ENCODE measurements around the gene NUP93. TPM values are rescaled to one million over a fixed set of nuclear protein-coding genes. Genes with fewer than 3 reads are reported as not detected.

Gene NUP93
- total RNA-seq, 1 donor from 2014 or later = 111 TPM

DNA sequence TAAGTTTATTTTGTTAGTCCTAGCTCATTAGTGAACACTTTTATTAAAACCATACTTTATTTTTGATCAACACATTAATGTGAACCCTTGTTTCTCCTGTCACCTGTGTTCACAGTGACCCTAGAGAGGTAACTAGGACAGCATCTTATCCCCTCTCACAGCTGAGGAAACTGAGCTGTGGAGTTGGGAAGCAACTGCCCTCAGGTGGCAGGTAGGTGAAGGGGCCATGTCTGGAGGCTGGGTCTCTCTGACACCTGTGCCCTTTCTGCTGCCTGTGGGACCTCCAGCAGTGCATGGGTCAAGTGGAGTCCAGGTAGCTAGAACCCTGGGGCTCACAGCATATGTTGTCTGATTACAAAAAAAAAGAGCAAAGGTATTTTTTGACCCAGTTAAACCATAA lies 112.2 kb downstream of the NUP93 start:
- DNase-seq = no peak
- CTCF ChIA-PET = no interaction called here
- H3K36me3 Mint-ChIP-seq (ENCODE audit: low read depth) = peaks cover 73% of the 10 kb centered on the region
- POLR2A ChIA-PET = no interaction called here
- intact Hi-C loops (cut with micrococcal nuclease) = no loop called here
- TF ChIP-seq, protein P1, sequence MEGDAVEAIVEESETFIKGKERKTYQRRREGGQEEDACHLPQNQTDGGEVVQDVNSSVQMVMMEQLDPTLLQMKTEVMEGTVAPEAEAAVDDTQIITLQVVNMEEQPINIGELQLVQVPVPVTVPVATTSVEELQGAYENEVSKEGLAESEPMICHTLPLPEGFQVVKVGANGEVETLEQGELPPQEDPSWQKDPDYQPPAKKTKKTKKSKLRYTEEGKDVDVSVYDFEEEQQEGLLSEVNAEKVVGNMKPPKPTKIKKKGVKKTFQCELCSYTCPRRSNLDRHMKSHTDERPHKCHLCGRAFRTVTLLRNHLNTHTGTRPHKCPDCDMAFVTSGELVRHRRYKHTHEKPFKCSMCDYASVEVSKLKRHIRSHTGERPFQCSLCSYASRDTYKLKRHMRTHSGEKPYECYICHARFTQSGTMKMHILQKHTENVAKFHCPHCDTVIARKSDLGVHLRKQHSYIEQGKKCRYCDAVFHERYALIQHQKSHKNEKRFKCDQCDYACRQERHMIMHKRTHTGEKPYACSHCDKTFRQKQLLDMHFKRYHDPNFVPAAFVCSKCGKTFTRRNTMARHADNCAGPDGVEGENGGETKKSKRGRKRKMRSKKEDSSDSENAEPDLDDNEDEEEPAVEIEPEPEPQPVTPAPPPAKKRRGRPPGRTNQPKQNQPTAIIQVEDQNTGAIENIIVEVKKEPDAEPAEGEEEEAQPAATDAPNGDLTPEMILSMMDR (IDR thresholded peaks at IDR 0.05) = no peak
- ATAC-seq (ENCODE audit: low read depth) = no peak
- peaks cover 5% of the 10 kb centered on the region for H3K4me1 Mint-ChIP-seq
- no peaks in the 10 kb centered on the region for H3K27me3 Mint-ChIP-seq
- H3K4me3 Mint-ChIP-seq = no peak overlapping the region
- H3K27ac Mint-ChIP-seq = peak overlapping the region; percentile 9
- no peaks in the 10 kb centered on the region for H3K9me3 Mint-ChIP-seq

DNA sequence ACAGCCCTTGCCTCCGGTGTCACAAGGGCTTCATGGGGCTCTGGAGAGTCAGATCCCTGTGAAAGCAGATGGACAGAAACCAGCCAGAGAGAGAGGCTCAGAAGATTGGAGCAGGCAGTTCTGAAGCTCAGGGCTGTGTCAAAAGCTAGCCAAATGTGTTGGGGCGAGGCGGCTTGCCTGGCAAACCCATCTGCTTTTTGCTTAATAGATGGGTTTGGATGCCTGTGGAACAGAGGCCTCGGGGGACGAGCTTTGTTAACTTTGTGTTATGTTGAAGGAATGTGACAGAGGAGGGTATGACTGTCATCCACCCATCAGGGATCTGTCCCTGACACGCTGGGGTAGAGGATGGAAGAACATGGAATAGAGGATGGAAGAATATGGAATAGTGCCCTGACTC lies 114.1 kb downstream of the NUP93 start:
- Mint-ChIP-seq H3K36me3 (ENCODE audit: low read depth) (peaks cover 55% of the 10 kb centered on the region), H3K4me3 (no peak overlapping the region), H3K27ac (no peak overlapping the region), H3K9me3 (no peaks in the 10 kb centered on the region), H3K4me1 (peaks cover 17% of the 10 kb centered on the region), H3K27me3 (no peaks in the 10 kb centered on the region)
- ChIA-PET CTCF (no interaction called here), POLR2A (no interaction called here)
- ATAC-seq (ENCODE audit: low read depth) (no peak), DNase-seq (no peak)
- intact Hi-C loops (cut with micrococcal nuclease) = no loop called here
- TF ChIP-seq, protein P1 (IDR thresholded peaks at IDR 0.05) = no peak

DNA sequence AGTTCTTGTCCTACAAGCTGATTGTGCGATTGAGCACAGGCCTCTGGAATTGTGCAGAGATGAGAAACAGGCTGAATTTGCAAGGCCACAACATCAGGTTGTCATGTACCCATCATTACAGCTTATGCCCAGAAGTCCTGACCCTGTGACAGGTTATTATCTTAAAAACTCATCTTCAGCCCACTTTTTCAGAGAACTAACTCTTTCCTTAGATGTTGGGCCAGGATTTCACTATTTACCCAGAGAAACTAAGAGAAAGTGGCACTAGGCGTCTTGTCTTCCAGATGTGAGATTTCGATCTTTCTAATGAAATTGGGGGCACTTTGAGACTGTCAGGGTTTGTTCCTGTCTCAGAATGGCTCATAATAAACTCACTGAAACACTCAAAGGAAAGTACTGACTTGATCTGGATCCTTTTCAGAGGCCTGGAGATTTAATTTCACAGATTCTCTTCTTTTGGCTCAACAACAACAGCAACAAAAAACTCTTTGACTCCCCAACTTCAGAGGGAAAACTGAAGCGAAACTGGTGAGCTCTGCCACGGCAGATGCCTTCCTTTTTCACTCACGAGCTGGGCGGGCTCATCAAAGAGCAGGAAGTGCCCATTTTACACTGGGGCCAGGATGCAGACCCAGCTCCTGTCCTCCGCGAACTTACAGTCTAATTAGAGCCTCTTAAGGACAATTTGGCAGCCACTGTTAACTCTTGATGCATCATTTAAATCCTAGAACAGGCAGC lies 117.4 kb downstream of the NUP93 start:
- Mint-ChIP-seq H3K4me1 (peaks cover 23% of the 10 kb centered on the region), H3K4me3 (peak overlapping the region; percentile 42), H3K27me3 (no peaks in the 10 kb centered on the region), H3K27ac (peak overlapping the region; percentile 69), H3K9me3 (no peaks in the 10 kb centered on the region), H3K36me3 (ENCODE audit: low read depth) (peaks cover 23% of the 10 kb centered on the region)
- ATAC-seq (ENCODE audit: low read depth) (peak; percentile 70), DNase-seq (no peak)
- ChIA-PET POLR2A (interaction anchor here (0.8 to 1.4 kb wide), 2 partner anchors 11 to 94 kb away, joined by 3 read pairs; no protein-coding TSS in a partner anchor), CTCF (interaction anchor here (0.7 kb wide), 1 partner anchor 20 kb away, joined by 3 read pairs; no protein-coding TSS in a partner anchor)
- TF ChIP-seq, protein P1 (IDR thresholded peaks at IDR 0.05) = no peak
- intact Hi-C loops (cut with micrococcal nuclease) = no loop called here

- ATAC-seq (ENCODE audit: low read depth) (no peak), DNase-seq (no peak)
- intact Hi-C loops (cut with micrococcal nuclease) = no loop called here
- Mint-ChIP-seq H3K9me3 (no peaks in the 10 kb centered on the region), H3K27me3 (no peaks in the 10 kb centered on the region), H3K4me1 (peaks cover 23% of the 10 kb centered on the region), H3K36me3 (ENCODE audit: low read depth) (peaks cover 14% of the 10 kb centered on the region), H3K4me3 (no peak overlapping the region), H3K27ac (peak overlapping the region; percentile 69)
- POLR2A ChIA-PET = interaction anchor here (0.6 to 1.4 kb wide), 2 partner anchors 10 to 191 kb away, joined by 3 read pairs; no protein-coding TSS in a partner anchor
- TF ChIP-seq, protein P1 (IDR thresholded peaks at IDR 0.05) = no peak
- CTCF ChIA-PET = no interaction called here
Measured at GRCh38 chr16:56848029-56848936, 118.4 kb downstream of the NUP93 start.
